ENCODE data around the gene SLC4A7. TPM values are rescaled to one million over a fixed set of nuclear protein-coding genes. Genes with fewer than 3 reads are reported as not detected.
"Not testable (repeated sequence)": the region's sequence is repeated elsewhere in the genome, so short reads cannot be mapped to it uniquely, and the experiment has no call there.

The SLC4A7 gene
- polyA plus RNA-seq (2013, experiment 1 of 4): 33.2 TPM
- polyA plus RNA-seq (2013, experiment 2 of 4): 29.7 TPM
- polyA plus RNA-seq (2013, experiment 3 of 4): 32.9 TPM
- 33.8 TPM for polyA plus RNA-seq (2013, experiment 4 of 4)

- WGBS, 2 experiments: 0% methylated on average over 100 of the region's 100 CpGs
- no peaks in the 10 kb centered on the region for H3K9me3 ChIP-seq (ENCODE audit: control insufficient read depth, low read length)
- peak within 1 kb of the TSS; percentile 70 for H3K4me3 ChIP-seq (ENCODE audit: insufficient read depth, low read depth, low read length)
- no peaks in the 10 kb centered on the region for H3K36me3 ChIP-seq (ENCODE audit: control insufficient read depth, insufficient read depth, low read length)
- no peaks in the 10 kb centered on the region for H3K27me3 ChIP-seq (ENCODE audit: control insufficient read depth, insufficient read depth, low read length, poor library complexity, severe bottlenecking)
- H3K27ac ChIP-seq (ENCODE audit: insufficient read depth, low read depth, low read length, poor library complexity, severe bottlenecking): peak within 1 kb of the TSS; percentile 90
- H3K4me1 ChIP-seq (ENCODE audit: control insufficient read depth, insufficient read depth, low read length): no peaks in the 10 kb centered on the region
Observed at GRCh38 chr3:27484015-27484844, at the start of gene SLC4A7. Gene SLC4A7 (minus strand): TSS chr3:27484384. CDS start chr3:27484126, 258 bp downstream.

GRCh38 chr3:27533261-27533607 lies 49.0 kb upstream of the SLC4A7 start:
- WGBS, 2 experiments: 3 to 18% methylated on average over 3 to 4 of the region's 4 CpGs
- no peaks in the 10 kb centered on the region for H3K36me3 ChIP-seq (ENCODE audit: control insufficient read depth, insufficient read depth, low read length)
- H3K9me3 ChIP-seq (ENCODE audit: control insufficient read depth, low read length): no peaks in the 10 kb centered on the region
- no peaks in the 10 kb centered on the region for H3K27me3 ChIP-seq (ENCODE audit: control insufficient read depth, insufficient read depth, low read length, poor library complexity, severe bottlenecking)
- no peak overlapping the region for H3K4me3 ChIP-seq (ENCODE audit: insufficient read depth, low read depth, low read length)
- peaks cover 18% of the 10 kb centered on the region for H3K4me1 ChIP-seq (ENCODE audit: control insufficient read depth, insufficient read depth, low read length)
- no peak overlapping the region for H3K27ac ChIP-seq (ENCODE audit: insufficient read depth, low read depth, low read length, poor library complexity, severe bottlenecking)

- H3K27ac ChIP-seq (ENCODE audit: insufficient read depth, low read depth, low read length, poor library complexity, severe bottlenecking): no peak overlapping the region
- no peaks in the 10 kb centered on the region for H3K27me3 ChIP-seq (ENCODE audit: control insufficient read depth, insufficient read depth, low read length, poor library complexity, severe bottlenecking)
- H3K36me3 ChIP-seq (ENCODE audit: control insufficient read depth, insufficient read depth, low read length): no peaks in the 10 kb centered on the region
- no peaks in the 10 kb centered on the region for H3K9me3 ChIP-seq (ENCODE audit: control insufficient read depth, low read length)
- peaks cover 18% of the 10 kb centered on the region for H3K4me1 ChIP-seq (ENCODE audit: control insufficient read depth, insufficient read depth, low read length)
- WGBS, 2 experiments: 16 to 22% methylated on average over 8 of the region's 8 CpGs
- no peak overlapping the region for H3K4me3 ChIP-seq (ENCODE audit: insufficient read depth, low read depth, low read length)
Observed at GRCh38 chr3:27532426-27533260, 48.5 kb upstream of the SLC4A7 start.

GRCh38 chr3:27531193-27531751 lies 47.1 kb upstream of the SLC4A7 start:
- H3K9me3 ChIP-seq (ENCODE audit: control insufficient read depth, low read length); H3K4me3 ChIP-seq (ENCODE audit: insufficient read depth, low read depth, low read length); H3K27ac ChIP-seq (ENCODE audit: insufficient read depth, low read depth, low read length, poor library complexity, severe bottlenecking); H3K27me3 ChIP-seq (ENCODE audit: control insufficient read depth, insufficient read depth, low read length, poor library complexity, severe bottlenecking); H3K36me3 ChIP-seq (ENCODE audit: control insufficient read depth, insufficient read depth, low read length): not testable (repeated sequence)
- WGBS, 2 experiments: 91 to 92% methylated on average over 8 of the region's 8 CpGs
- H3K4me1 ChIP-seq (ENCODE audit: control insufficient read depth, insufficient read depth, low read length): peaks cover 18% of the 10 kb centered on the region

DNA sequence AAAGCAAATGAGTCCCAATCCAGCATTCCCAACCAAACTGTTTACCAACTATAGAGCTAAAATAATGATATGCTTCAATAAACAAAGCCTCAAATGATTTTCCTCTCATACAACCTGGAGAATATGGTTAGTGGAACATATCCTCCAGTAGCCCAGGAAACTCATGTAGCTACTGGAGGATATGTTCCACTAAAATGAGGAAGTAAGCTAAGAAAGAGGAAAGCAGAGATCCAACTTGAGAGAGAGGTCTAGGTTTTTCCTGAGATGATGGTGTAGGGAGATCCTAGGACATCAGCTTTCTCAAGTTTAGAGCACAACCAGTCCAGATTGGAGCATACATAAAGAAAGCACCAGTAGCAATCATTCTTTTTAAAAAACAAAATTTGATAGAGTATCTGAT lies 44.6 kb upstream of the SLC4A7 start:
- H3K4me1 ChIP-seq (ENCODE audit: control insufficient read depth, insufficient read depth, low read length): peaks cover 15% of the 10 kb centered on the region
- no peak overlapping the region for H3K27ac ChIP-seq (ENCODE audit: insufficient read depth, low read depth, low read length, poor library complexity, severe bottlenecking)
- no peaks in the 10 kb centered on the region for H3K36me3 ChIP-seq (ENCODE audit: control insufficient read depth, insufficient read depth, low read length)
- no peaks in the 10 kb centered on the region for H3K27me3 ChIP-seq (ENCODE audit: control insufficient read depth, insufficient read depth, low read length, poor library complexity, severe bottlenecking)
- no peaks in the 10 kb centered on the region for H3K9me3 ChIP-seq (ENCODE audit: control insufficient read depth, low read length)
- H3K4me3 ChIP-seq (ENCODE audit: insufficient read depth, low read depth, low read length): no peak overlapping the region

DNA sequence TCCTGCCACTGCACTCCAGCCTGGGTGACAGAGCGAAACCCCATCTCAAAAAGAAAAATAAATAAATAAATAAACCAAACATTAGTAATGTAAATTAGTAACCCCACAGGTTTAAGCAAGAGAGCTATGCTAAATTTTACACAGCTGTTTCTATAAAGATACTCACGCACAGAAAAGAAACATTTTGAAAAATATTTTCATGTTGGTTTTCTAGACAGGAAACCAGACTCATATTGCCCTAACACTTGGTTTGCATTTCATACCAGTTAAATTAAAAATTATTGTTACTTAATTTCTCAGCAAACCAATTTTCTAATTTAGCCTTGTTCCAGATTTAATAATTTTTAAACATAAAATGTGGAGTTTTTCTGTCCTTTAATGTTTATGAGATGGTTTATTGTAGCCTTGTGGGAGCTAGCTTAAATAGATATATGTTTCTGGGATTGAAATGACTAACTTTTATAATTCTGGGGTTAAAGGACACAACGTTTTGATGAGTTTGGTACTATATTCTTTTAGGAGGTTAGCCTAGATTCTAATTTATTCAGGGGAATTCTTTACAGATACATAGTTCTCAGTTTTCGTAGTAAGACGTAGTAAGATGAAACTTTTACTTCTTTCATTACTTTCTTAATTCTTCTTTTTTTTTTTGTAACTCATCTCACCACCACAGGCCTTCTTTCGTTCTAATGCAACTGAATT lies 42.6 kb upstream of the SLC4A7 start:
- H3K36me3 ChIP-seq (ENCODE audit: control insufficient read depth, insufficient read depth, low read length): no peaks in the 10 kb centered on the region
- no peaks in the 10 kb centered on the region for H3K4me1 ChIP-seq (ENCODE audit: control insufficient read depth, insufficient read depth, low read length)
- no peaks in the 10 kb centered on the region for H3K9me3 ChIP-seq (ENCODE audit: control insufficient read depth, low read length)
- H3K27me3 ChIP-seq (ENCODE audit: control insufficient read depth, insufficient read depth, low read length, poor library complexity, severe bottlenecking): no peaks in the 10 kb centered on the region
- H3K4me3 ChIP-seq (ENCODE audit: insufficient read depth, low read depth, low read length): no peak overlapping the region
- no peak overlapping the region for H3K27ac ChIP-seq (ENCODE audit: insufficient read depth, low read depth, low read length, poor library complexity, severe bottlenecking)
- WGBS, 2 experiments: 90 to 92% methylated on average over 5 of the region's 6 CpGs

GRCh38 chr3:27521872-27522265 lies 37.7 kb upstream of the SLC4A7 start:
- H3K4me3 ChIP-seq (ENCODE audit: insufficient read depth, low read depth, low read length): no peak overlapping the region

GRCh38 chr3:27521179-27521871 lies 37.1 kb upstream of the SLC4A7 start:
- H3K4me1 ChIP-seq (ENCODE audit: control insufficient read depth, insufficient read depth, low read length): no peaks in the 10 kb centered on the region
- H3K27ac ChIP-seq (ENCODE audit: insufficient read depth, low read depth, low read length, poor library complexity, severe bottlenecking): no peak overlapping the region
- H3K36me3 ChIP-seq (ENCODE audit: control insufficient read depth, insufficient read depth, low read length): no peaks in the 10 kb centered on the region
- 94 to 95% methylated on average over 5 of the region's 5 CpGs for WGBS, 2 experiments
- no peaks in the 10 kb centered on the region for H3K27me3 ChIP-seq (ENCODE audit: control insufficient read depth, insufficient read depth, low read length, poor library complexity, severe bottlenecking)
- no peaks in the 10 kb centered on the region for H3K9me3 ChIP-seq (ENCODE audit: control insufficient read depth, low read length)
- no peak overlapping the region for H3K4me3 ChIP-seq (ENCODE audit: insufficient read depth, low read depth, low read length)

More at GRCh38 chr3:27521872-27522265, 37.7 kb upstream of the SLC4A7 start:
- H3K4me1 ChIP-seq (ENCODE audit: control insufficient read depth, insufficient read depth, low read length): no peaks in the 10 kb centered on the region
- WGBS, 2 experiments: 90 to 94% methylated on average over 2 of the region's 2 CpGs
- no peak overlapping the region for H3K27ac ChIP-seq (ENCODE audit: insufficient read depth, low read depth, low read length, poor library complexity, severe bottlenecking)
- H3K27me3 ChIP-seq (ENCODE audit: control insufficient read depth, insufficient read depth, low read length, poor library complexity, severe bottlenecking): no peaks in the 10 kb centered on the region
- H3K9me3 ChIP-seq (ENCODE audit: control insufficient read depth, low read length): no peaks in the 10 kb centered on the region
- H3K36me3 ChIP-seq (ENCODE audit: control insufficient read depth, insufficient read depth, low read length): no peaks in the 10 kb centered on the region

- no peaks in the 10 kb centered on the region for H3K4me1 ChIP-seq (ENCODE audit: control insufficient read depth, insufficient read depth, low read length)
- no peaks in the 10 kb centered on the region for H3K36me3 ChIP-seq (ENCODE audit: control insufficient read depth, insufficient read depth, low read length)
- H3K4me3 ChIP-seq (ENCODE audit: insufficient read depth, low read depth, low read length): no peak overlapping the region
- no peak overlapping the region for H3K27ac ChIP-seq (ENCODE audit: insufficient read depth, low read depth, low read length, poor library complexity, severe bottlenecking)
- no peaks in the 10 kb centered on the region for H3K27me3 ChIP-seq (ENCODE audit: control insufficient read depth, insufficient read depth, low read length, poor library complexity, severe bottlenecking)
- 65 to 67% methylated on average over 3 to 5 of the region's 5 CpGs for WGBS, 2 experiments
- no peaks in the 10 kb centered on the region for H3K9me3 ChIP-seq (ENCODE audit: control insufficient read depth, low read length)
Observed at GRCh38 chr3:27511724-27512422, 27.7 kb upstream of the SLC4A7 start.

Measured in ectodermal cell (in vitro differentiated cells).